Measurements from ENCODE around the gene MYO1D.

The MYO1D gene

DNA sequence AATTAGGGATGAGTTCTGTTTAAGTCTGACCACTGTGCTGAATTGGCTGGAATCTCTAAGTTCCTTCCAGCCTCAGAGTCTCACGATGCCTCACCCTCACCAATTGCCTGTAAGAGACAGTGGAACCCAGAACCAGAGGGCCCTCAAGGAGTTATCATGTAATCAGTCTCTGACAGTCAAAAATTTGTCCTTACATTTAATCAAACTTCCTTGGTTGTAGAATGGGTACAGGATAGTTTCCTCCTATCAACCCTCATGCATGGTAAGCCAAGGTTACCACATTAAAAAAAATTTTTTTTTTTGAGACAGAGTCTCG is 306.9 kb downstream of the MYO1D start:
- no peak overlapping the region for H2AFZ ChIP-seq (ENCODE audit: low read depth)
- H3K36me3 ChIP-seq (ENCODE audit: insufficient read depth) = no peaks in the 10 kb centered on the region
- no peaks in the 10 kb centered on the region for H4K20me1 ChIP-seq (ENCODE audit: insufficient read depth)
- H3K9ac ChIP-seq = no peak overlapping the region
- no peak for TF ChIP-seq CTCF (conservative IDR thresholded peaks at IDR 0.05; ENCODE audit: low read depth, low read length)
- H3K4me3 ChIP-seq (IDR thresholded peaks at IDR 0.05; ENCODE audit: insufficient read depth, low read depth, low read length) = no peak overlapping the region
- H3K4me1 ChIP-seq (ENCODE audit: low read depth, poor library complexity, severe bottlenecking) = peaks cover 22% of the 10 kb centered on the region
- no peaks in the 10 kb centered on the region for H3K27me3 ChIP-seq (ENCODE audit: insufficient read depth, low read depth)
- peak overlapping the region; percentile 5; the same call in 1 of the 2 replicates for H3K4me2 ChIP-seq
- H3K27ac ChIP-seq = peak overlapping the region; percentile 13; the same call in 1 of the 2 replicates
- H3K79me2 ChIP-seq (ENCODE audit: insufficient read depth, low read depth) = no peaks in the 10 kb centered on the region

DNA sequence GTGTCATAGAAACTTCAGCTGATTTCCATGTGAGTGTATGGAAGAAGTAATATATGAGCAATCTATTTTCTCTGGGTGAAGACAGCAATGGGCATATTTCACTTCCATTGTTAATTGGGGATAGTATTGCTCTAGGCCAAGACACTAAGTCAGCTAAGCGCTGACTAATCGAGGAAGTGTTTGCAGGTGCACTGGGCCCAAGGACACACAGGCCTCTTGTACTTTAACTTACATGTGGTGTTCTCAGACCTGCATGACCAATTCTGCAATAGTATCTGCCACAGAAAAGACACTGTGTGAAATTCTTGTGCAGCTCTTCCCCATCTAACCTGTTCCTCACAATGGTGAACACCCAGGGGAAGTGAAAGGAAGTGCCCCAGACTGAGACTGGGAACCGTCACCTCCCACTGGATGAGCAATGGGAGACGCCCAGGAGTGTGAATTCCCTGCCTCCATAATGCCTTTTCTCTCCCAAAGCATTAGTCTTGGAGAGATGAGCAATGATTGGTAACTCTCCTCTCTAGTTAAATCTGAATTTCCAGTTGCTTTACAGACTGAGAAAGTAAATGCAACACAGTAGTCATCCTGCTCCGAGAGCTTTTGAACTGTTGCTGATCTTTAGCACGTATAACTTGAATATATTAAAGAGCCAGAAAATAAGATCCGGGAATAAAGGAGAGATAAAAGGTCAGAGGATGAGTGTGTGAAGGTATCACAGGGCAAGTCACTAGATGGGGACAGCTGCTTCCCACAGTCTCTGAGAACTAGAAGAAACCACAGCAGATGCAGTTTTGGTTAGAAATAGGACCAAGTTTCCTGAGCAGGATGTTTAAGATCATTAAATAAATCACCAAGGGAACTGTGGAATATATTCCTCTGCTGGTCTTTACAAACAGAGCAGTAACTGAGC is 307.5 kb downstream of the MYO1D start:
- Histone ChIP-seq H2AFZ (ENCODE audit: low read depth) (no peak overlapping the region), H3K27ac (peak overlapping the region; percentile 13; the same call in 1 of the 2 replicates), H4K20me1 (ENCODE audit: insufficient read depth) (no peaks in the 10 kb centered on the region), H3K27me3 (ENCODE audit: insufficient read depth, low read depth) (no peaks in the 10 kb centered on the region), H3K9ac (no peak overlapping the region), H3K4me1 (ENCODE audit: low read depth, poor library complexity, severe bottlenecking) (peaks cover 26% of the 10 kb centered on the region), H3K79me2 (ENCODE audit: insufficient read depth, low read depth) (no peaks in the 10 kb centered on the region), H3K36me3 (ENCODE audit: insufficient read depth) (no peaks in the 10 kb centered on the region), H3K4me2 (peak overlapping the region; percentile 5; the same call in 1 of the 2 replicates), H3K4me3 (IDR thresholded peaks at IDR 0.05; ENCODE audit: insufficient read depth, low read depth, low read length) (no peak overlapping the region)
- TF ChIP-seq CTCF (conservative IDR thresholded peaks at IDR 0.05; ENCODE audit: low read depth, low read length) = no peak

- Histone ChIP-seq H3K4me2 (no peak overlapping the region; the same call in 1 of the 2 replicates), H3K79me2 (ENCODE audit: insufficient read depth, low read depth) (no peaks in the 10 kb centered on the region), H3K4me1 (ENCODE audit: low read depth, poor library complexity, severe bottlenecking) (peaks cover 33% of the 10 kb centered on the region), H3K4me3 (IDR thresholded peaks at IDR 0.05; ENCODE audit: insufficient read depth, low read depth, low read length) (no peak overlapping the region), H2AFZ (ENCODE audit: low read depth) (no peak overlapping the region), H3K27me3 (ENCODE audit: insufficient read depth, low read depth) (no peaks in the 10 kb centered on the region), H3K36me3 (ENCODE audit: insufficient read depth) (no peaks in the 10 kb centered on the region), H3K9ac (no peak overlapping the region), H3K27ac (no peak overlapping the region), H4K20me1 (ENCODE audit: insufficient read depth) (no peaks in the 10 kb centered on the region)
- no peak for TF ChIP-seq CTCF (conservative IDR thresholded peaks at IDR 0.05; ENCODE audit: low read depth, low read length)
Measured at GRCh38 chr17:32568705-32569104, 308.2 kb downstream of the MYO1D start.

- no peak for TF ChIP-seq CTCF (conservative IDR thresholded peaks at IDR 0.05; ENCODE audit: low read depth, low read length)
- Histone ChIP-seq H3K36me3 (ENCODE audit: insufficient read depth) (no peaks in the 10 kb centered on the region), H3K27ac (no peak overlapping the region), H3K4me2 (no peak overlapping the region), H3K9ac (no peak overlapping the region), H3K4me1 (ENCODE audit: low read depth, poor library complexity, severe bottlenecking) (peaks cover 34% of the 10 kb centered on the region), H3K4me3 (IDR thresholded peaks at IDR 0.05; ENCODE audit: insufficient read depth, low read depth, low read length) (no peak overlapping the region), H4K20me1 (ENCODE audit: insufficient read depth) (no peaks in the 10 kb centered on the region), H3K27me3 (ENCODE audit: insufficient read depth, low read depth) (no peaks in the 10 kb centered on the region), H3K79me2 (ENCODE audit: insufficient read depth, low read depth) (no peaks in the 10 kb centered on the region), H2AFZ (ENCODE audit: low read depth) (no peak overlapping the region)
Measured at GRCh38 chr17:32567511-32567910, 309.4 kb downstream of the MYO1D start.
